HG02623 (cell line): ENCODE results near the gene NUDCD3.

ENCODE experiments used
- ATAC-seq: cut with Tn5 transposase; IDR thresholded peaks from one replicate; pipeline ENCODE4 v1.9.1; 2021; ENCODE audit warnings: moderate library complexity; ENCODE audit not compliant: unreplicated experiment

Gene NUDCD3

GRCh38 chr7:44402401-44403060 lies 87.9 kb downstream of the NUDCD3 start:
- no peak for ATAC-seq

GRCh38 chr7:44401692-44402091 lies 88.8 kb downstream of the NUDCD3 start:
- no peak for ATAC-seq

- no peak for ATAC-seq
Observed at GRCh38 chr7:44400033-44400511, 90.4 kb downstream of the NUDCD3 start.

GRCh38 chr7:44398953-44399574 lies 91.4 kb downstream of the NUDCD3 start:
- no peak for ATAC-seq

- ATAC-seq: no peak
Observed at GRCh38 chr7:44398511-44398911, 91.9 kb downstream of the NUDCD3 start.

- no peak for ATAC-seq
Observed at GRCh38 chr7:44396931-44397545, 93.4 kb downstream of the NUDCD3 start.

- no peak for ATAC-seq
Observed at GRCh38 chr7:44396496-44396895, 94.0 kb downstream of the NUDCD3 start.

GRCh38 chr7:44395067-44395466 lies 95.4 kb downstream of the NUDCD3 start:
- no peak for ATAC-seq

- ATAC-seq: no peak
Observed at GRCh38 chr7:44394636-44395035, 95.8 kb downstream of the NUDCD3 start.

GRCh38 chr7:44394112-44394447 lies 96.4 kb downstream of the NUDCD3 start:
- ATAC-seq: no peak

- ATAC-seq: no peak
Observed at GRCh38 chr7:44393238-44394111, 97.0 kb downstream of the NUDCD3 start.

- no peak for ATAC-seq
Observed at GRCh38 chr7:44392618-44393010, 97.8 kb downstream of the NUDCD3 start.

GRCh38 chr7:44391746-44392617 lies 98.5 kb downstream of the NUDCD3 start:
- no peak for ATAC-seq

- ATAC-seq: no peak
Observed at GRCh38 chr7:44391171-44391570, 99.3 kb downstream of the NUDCD3 start.

- no peak for ATAC-seq
Observed at GRCh38 chr7:44390701-44391100, 99.8 kb downstream of the NUDCD3 start.

GRCh38 chr7:44388089-44388970 lies 102.1 kb downstream of the NUDCD3 start:
- no peak for ATAC-seq

- ATAC-seq: no peak
Observed at GRCh38 chr7:44387389-44387788, 103.1 kb downstream of the NUDCD3 start.

- ATAC-seq: no peak
Observed at GRCh38 chr7:44386139-44386913, 104.1 kb downstream of the NUDCD3 start.
